HG03439 (cell line): Measurements from ENCODE around the gene SYNE3.

ENCODE experiments used
- ATAC-seq: cut with Tn5 transposase; IDR thresholded peaks from one replicate; pipeline ENCODE4 v1.9.1; 2021; ENCODE audit warnings: mild to moderate bottlenecking, moderate library complexity; ENCODE audit not compliant: unreplicated experiment

SYNE3 gene

DNA sequence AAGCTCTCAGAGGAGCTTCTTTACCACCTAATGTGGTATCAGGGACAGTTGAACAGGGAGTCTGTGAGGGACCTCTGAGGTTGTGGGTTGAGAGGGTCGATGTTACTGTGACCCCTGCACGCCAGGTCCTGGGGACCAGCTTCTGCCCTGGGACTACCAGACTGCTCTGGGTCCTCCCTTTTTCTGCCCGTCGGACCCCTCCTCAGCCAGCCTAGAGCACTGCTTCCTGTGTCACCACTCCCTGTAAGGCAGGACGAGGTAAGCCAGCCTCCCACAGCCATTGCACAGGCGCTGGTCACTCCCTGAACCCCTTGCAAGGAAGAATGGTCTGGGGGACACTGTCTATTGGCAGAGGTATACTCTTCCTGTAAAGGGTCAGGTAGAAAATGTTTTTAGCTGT, 38.1 kb downstream of the SYNE3 start:
- no peak for ATAC-seq

- ATAC-seq = no peak
Observed at GRCh38 chr14:95477411-95478269, 38.8 kb downstream of the SYNE3 start.

DNA sequence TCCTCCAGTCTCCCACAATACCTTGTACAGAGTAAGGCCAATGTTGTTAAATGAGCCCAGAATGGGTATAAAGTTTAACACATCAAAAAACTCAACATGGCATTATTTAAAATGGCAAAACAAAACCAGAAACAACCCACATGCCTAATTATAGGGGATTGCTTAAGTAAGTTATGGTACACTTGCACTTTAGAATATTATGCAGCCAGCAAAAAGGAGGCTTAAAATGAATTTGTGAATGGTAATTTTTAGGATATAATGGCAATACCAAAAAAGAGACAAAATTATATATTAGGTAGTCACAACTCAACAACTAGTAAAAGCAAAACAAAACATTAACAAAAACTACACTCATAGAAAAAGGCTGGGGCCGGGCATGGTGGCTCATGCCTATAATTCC, 39.7 kb downstream of the SYNE3 start:
- ATAC-seq = no peak

GRCh38 chr14:95475540-95476240, 40.8 kb downstream of the SYNE3 start:
- ATAC-seq = no peak

- no peak for ATAC-seq
Observed at GRCh38 chr14:95474941-95475340, 41.5 kb downstream of the SYNE3 start.

- no peak for ATAC-seq
Observed at GRCh38 chr14:95474486-95474885, 42.0 kb downstream of the SYNE3 start.

GRCh38 chr14:95472819-95473251, 43.6 kb downstream of the SYNE3 start:
- ATAC-seq = no peak

GRCh38 chr14:95471476-95471875, 45.0 kb downstream of the SYNE3 start:
- no peak for ATAC-seq

DNA sequence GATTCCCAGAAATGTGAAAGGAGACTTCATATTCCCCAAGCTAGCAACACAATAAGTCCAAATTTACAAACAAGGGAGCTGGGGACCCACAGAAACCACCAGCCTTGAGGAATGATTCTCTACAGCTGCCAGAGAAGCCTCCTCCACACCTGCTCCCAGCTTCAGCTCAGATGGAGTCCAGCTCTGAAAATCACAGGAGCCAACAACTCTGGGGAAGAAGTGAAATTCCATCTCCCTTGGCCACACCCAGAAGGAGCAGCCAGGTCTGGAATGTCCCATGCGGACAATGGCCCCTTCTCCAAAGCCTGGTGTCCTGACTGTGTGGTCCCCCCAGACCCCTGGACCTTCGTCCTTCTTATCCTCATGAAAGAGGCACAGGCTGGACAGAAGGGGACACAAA, 45.4 kb downstream of the SYNE3 start:
- ATAC-seq = no peak

DNA sequence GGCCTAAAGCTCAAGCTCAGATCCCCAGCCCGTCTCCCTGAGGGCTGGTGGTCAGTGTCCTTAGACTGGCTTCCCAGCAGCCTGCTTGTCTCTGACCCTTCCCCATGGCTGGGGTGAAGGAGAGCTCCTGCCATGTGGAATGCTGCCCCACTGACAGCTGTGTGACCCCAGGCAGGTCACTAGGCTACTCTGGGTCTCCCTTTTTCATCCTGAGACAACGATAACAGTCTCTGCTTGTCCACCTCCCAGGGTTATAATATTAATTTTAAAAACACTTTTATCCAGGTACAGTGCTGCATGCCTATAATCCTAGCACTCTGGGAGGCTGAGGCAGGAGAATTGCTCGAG, 47.3 kb downstream of the SYNE3 start:
- no peak for ATAC-seq

- no peak for ATAC-seq
Observed at GRCh38 chr14:95468448-95469133, 47.9 kb downstream of the SYNE3 start.

- ATAC-seq = no peak
Observed at GRCh38 chr14:95467657-95468056, 48.8 kb downstream of the SYNE3 start.

GRCh38 chr14:95467232-95467631, 49.2 kb downstream of the SYNE3 start:
- ATAC-seq = no peak
